HCT116 (cell line): ENCODE results near the gene EIF5AL1.

Experiments used
- EGR1 ChIP-seq: IDR thresholded peaks from 2 replicates; pipeline ENCODE4 v1.6.1; 2012; ENCODE audit warnings: low read depth
- EZH2 ChIP-seq: fragments of 200-600 bp; sonication (generic); IDR thresholded peaks from 2 replicates; pipeline ENCODE4 v1.6.1; 2017; ENCODE audit warnings: antibody characterized with exemption, mixed run types
- POLR2A ChIP-seq: IDR thresholded peaks from 2 replicates; pipeline ENCODE4 v1.7.0; 2011; ENCODE audit warnings: borderline replicate concordance; ENCODE audit not compliant: insufficient read depth, insufficient read length; ENCODE audit errors: extremely low read depth
- TF ChIP-seq, protein P1 (sequence below): IDR thresholded peaks from 2 replicates; pipeline ENCODE4 v1.6.1; 2012; ENCODE audit warnings: low read depth

DNA sequence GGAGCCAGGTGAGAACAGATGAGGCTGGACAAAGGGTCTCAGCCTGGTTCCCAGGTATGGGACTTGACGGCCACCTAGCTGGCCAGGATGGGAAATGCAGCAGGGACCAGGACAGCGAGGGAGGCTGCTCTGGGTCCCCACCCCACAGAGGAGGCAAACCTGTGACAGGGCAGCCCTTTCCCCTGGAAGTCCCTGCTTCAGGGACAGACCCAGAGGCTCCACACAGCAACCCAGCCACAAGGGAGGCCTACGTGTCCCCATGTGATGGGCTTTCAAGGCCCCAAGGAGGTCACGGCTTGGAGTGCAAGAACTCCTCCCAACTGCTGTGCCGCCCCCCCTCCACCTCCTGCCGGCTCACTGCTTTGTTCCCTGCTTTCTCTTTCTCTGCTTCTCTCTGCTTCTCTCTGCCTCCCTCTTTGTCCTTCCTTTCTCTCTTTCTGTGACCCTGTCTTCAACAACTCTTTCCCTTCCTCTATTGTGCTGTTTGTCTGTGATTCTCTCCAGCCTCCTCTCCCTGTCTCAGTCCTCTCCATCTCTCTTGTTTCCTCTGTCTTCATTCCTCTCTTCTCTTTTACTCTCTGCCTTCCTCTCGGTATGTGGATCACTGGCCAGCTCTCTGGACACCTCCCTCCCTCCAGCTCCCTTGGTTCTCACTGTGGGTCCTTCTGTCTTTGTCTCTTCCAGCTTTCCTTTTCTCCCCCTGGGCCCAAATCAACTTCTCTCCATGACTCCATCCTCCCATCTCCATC lies 9.6 kb upstream of the EIF5AL1 start:
- TF ChIP-seq, protein P1, sequence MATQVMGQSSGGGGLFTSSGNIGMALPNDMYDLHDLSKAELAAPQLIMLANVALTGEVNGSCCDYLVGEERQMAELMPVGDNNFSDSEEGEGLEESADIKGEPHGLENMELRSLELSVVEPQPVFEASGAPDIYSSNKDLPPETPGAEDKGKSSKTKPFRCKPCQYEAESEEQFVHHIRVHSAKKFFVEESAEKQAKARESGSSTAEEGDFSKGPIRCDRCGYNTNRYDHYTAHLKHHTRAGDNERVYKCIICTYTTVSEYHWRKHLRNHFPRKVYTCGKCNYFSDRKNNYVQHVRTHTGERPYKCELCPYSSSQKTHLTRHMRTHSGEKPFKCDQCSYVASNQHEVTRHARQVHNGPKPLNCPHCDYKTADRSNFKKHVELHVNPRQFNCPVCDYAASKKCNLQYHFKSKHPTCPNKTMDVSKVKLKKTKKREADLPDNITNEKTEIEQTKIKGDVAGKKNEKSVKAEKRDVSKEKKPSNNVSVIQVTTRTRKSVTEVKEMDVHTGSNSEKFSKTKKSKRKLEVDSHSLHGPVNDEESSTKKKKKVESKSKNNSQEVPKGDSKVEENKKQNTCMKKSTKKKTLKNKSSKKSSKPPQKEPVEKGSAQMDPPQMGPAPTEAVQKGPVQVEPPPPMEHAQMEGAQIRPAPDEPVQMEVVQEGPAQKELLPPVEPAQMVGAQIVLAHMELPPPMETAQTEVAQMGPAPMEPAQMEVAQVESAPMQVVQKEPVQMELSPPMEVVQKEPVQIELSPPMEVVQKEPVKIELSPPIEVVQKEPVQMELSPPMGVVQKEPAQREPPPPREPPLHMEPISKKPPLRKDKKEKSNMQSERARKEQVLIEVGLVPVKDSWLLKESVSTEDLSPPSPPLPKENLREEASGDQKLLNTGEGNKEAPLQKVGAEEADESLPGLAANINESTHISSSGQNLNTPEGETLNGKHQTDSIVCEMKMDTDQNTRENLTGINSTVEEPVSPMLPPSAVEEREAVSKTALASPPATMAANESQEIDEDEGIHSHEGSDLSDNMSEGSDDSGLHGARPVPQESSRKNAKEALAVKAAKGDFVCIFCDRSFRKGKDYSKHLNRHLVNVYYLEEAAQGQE, result no peak
- TF ChIP-seq EGR1, result no peak
- TF ChIP-seq EZH2, result no peak
- TF ChIP-seq POLR2A, result no peak
